Measurements from ENCODE around the gene PUS7L.
"Not testable (repeated sequence)": the region's sequence is repeated elsewhere in the genome, so short reads cannot be mapped to it uniquely, and the experiment has no call there.

The PUS7L gene

DNA sequence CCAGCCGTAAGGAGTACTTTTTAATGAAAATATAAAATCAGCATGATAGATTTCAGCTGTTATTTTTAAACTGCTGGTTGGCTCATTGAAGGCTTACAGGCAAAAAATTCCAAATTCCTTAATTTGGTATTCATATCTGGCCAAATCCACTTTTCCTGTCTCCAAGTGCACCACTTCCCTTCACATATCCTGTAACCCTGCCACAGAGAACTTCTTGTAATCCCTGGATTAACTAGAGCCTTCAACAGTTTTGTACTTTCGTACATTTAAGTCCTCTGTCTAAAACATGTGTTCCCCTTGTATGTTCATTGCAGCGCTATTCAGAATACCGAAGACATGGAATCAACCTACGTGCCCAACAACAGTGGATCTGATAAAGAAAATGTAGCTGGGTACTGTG lies 9.6 kb downstream of the PUS7L start:
- DNase-seq, result no peak

DNA sequence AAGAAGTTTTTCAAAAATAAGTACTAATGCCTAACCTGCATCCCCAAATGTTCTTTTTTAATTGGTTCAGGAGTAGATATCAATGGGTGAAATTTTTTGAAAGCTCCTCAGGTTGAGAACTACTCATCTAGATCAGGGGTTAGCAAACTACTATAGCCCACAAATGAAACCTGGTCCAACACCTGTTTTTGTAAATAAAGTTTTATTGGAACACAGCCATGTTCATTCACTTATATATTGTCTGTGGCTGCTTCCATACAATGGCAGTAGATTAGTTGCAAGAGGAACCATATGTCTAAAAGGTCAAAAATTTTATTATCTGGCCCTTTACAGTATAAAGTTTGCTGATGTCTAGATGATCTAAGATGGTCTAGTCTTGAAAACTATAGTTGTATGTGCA lies 13.8 kb downstream of the PUS7L start:
- DNase-seq, result no peak

DNA sequence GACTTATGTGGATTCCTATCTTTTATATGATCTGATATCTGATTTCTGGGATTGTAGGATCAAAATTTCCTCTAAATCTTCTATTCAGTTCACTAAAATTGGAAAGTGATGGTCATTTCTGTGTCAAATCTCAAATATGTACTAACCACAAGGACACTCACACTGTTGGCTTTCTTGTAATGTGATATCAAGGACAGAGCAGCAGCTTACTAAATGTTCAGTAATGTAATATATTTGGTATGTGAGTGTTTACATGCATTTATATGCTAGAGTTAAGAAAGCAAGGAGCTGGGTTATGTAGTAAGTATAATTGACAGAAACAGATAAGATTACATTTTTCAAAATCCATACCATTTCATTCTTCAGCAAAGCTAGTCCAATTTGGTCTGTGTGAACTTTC lies 16.5 kb downstream of the PUS7L start:
- no peak for DNase-seq

- DNase-seq, result no peak
These were observed 18.0 kb downstream of the PUS7L start for GRCh38 chr12:43740511-43741100.

- no peak for DNase-seq
These were observed 20.9 kb downstream of the PUS7L start for GRCh38 chr12:43737646-43738045.

- DNase-seq, result no peak
These were observed 21.6 kb downstream of the PUS7L start for GRCh38 chr12:43736927-43737440.

- no peak for DNase-seq
These were observed 24.9 kb downstream of the PUS7L start for GRCh38 chr12:43733687-43734086.

- no peak for DNase-seq
These were observed 28.3 kb downstream of the PUS7L start for GRCh38 chr12:43730283-43730682.

DNA sequence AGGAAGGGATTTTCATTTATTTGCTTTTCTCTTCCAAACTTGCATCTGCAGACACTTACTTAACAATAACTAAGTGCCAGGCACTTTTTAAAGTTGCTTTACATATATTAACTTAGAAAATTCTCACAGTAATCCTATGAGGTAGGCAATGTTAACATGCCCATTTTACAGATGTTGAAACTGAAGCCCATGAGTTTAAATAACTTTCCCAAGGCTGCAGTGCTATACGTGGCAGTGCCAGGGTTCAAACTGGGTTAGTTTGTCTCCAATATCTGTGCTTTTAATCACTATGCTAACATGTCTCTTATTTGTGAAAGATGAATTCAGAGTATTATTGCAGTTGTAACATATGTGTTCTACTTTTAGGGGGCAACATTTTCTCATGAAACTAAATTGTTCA lies 29.9 kb downstream of the PUS7L start:
- DNase-seq, result no peak

DNA sequence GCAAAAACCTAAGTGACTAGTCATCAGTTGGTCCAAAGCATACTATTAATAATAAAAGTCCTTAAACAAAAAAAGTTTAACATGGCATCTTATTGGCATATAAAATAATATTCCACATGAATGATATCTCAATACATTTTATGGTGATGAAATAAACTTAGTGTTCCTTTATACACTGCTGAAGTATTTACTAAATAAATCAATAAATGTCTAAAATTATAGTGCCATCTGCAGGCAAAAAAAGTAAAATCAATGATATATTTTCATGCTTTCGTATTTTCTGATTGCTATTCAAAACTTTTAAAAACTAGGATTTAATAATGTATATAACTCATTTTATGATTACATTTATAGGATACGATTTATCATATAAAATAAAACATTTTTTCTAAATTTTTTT lies 30.5 kb downstream of the PUS7L start:
- DNase-seq, result no peak

GRCh38 chr12:43723134-43723533 lies 35.5 kb downstream of the PUS7L start:
- no peak for DNase-seq

DNA sequence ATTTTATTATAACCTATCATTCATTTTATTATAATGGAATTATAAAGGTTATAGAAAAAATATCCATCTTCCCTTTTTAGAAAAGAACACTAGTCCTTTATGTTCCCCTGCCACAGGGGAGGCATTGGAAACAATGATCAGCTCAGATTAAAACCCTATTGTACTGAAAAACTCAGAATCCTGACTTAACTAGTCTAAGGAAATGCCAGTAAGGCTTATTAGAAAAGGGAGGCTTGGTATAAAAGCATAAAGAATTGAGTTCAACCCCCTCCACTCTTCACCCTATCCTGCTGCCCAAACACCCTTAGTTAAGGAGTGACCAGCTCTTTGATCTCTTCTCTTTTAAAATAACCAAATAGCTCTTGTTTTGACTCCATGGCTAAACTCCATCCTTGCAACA lies 36.0 kb downstream of the PUS7L start:
- no peak for DNase-seq

DNA sequence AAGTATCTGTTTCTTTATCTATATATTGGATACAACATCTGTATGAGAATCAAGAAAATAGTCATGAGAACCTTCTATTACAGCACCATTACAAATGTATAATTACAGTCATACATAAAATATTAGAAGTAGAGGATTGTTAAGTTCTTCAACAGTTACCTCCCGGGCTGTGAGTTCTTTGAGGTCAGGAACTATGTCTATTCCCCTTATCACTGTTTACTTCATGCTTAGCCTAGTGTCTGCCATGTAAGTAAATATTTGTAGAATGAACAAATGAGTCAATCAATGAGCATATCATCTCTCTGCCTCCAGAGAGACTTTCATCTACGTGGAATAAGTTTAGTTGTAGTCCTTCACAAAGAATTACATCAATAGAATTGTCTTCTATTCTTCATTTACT lies 47.2 kb downstream of the PUS7L start:
- no peak for DNase-seq

- not testable (repeated sequence) for DNase-seq
These were observed 54.8 kb downstream of the PUS7L start for GRCh38 chr12:43703772-43704171.

DNA sequence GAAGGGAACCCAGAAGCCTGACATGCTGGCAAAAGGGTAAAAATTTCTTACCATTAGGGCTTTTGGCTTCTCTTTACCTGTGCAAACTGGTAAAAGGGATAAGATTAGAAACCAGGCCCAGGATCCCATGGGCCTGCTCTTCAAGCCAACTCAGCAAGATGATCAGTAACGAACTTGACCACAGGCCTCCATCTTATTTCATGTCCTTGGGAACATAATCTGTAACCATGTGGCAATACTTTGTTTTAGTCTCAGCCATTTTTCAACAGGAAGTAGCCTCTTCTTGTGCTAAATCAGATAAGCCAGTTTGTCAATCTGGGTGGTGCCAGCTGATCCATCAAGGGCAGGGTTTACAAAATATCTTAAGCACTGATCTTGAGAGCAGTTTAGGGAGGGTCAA lies 57.4 kb downstream of the PUS7L start:
- not testable (repeated sequence) for DNase-seq

DNA sequence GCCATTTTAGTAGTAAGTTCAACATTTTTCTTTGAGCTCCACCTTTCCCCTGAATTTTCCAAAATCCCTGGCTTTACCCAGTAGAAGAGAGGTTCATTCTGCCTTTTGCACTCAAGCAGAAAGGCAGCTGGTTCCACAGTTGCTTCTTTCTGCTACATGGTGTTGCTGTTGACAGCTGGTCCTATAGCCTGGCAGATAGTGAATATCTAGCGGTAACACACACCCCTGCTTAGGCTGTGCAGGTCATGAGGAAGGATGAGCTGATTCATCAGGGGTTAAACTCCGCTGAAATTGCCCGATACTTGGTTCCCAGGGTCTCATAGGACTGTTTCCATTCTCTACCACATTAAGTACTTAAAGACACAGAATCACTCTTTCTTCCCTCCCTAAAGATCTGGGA lies 62.4 kb downstream of the PUS7L start:
- DNase-seq, result no peak

DNA sequence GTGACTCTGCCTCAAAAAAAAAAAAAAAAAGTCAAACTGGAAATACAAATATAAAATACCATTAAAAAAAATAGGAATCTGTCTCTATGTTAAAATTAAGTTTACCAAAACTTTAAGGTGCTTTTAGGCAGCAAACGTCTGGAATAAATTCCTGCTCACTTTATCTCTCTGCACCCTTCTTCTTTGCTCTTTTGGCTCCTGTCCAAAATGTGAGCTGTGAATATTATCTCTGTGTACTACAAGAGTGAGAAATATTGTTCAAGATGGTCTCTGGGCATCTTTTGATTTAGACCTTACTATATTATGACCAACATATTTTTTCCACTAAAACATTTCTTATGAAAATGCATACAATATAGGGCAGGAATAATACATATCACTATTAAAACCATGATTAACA lies 63.7 kb downstream of the PUS7L start:
- no peak for DNase-seq

- DNase-seq, result no peak
These were observed 66.5 kb downstream of the PUS7L start for GRCh38 chr12:43692064-43692463.

- DNase-seq, result not testable (repeated sequence)
These were observed 73.1 kb downstream of the PUS7L start for GRCh38 chr12:43685491-43685890.

GRCh38 chr12:43676183-43676813 lies 82.3 kb downstream of the PUS7L start:
- peak; percentile 12 for DNase-seq

- DNase-seq, result no peak
These were observed 83.3 kb downstream of the PUS7L start for GRCh38 chr12:43675048-43675904.

DNA sequence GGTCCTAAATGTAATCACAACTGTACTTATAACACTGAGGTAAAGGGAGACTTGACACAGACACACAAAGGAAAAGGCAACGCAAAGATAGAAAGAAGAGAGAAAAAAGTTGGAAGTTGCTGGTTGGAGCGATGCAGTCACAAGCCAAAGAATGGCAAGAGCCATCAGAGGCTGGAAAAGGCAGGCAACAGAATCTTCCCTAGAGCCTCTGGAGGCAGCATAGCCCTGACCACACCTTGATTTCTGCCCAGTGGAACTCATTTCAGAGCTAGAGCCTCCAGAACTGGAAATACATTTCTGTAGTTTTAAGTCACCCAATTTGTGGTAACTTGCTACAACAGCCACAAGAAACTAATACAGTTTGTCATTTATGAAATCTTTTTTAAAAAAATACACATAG lies 89.2 kb downstream of the PUS7L start:
- DNase-seq, result no peak

Data from CD4-positive, alpha-beta T cell treated with Interleukin-21 for 1 hour (primary cell).